Measurements from ENCODE around the gene SLC6A15. TPM values are rescaled to one million over a fixed set of nuclear protein-coding genes. Genes with fewer than 3 reads are reported as not detected.

Gene SLC6A15
- total and polyA plus RNA-seq, 2 of the 13 experiments (the other 11 are each of a cell fraction or from before 2014, with no cell fraction given) = not detected

GRCh38 chr12:84813780-84814663, 98.6 kb downstream of the SLC6A15 start:
- H4K20me1 ChIP-seq (ENCODE audit: insufficient read depth, low read length) = no peaks in the 10 kb centered on the region
- ATAC-seq = no peak
- H2AFZ ChIP-seq (ENCODE audit: low read length) = no peak overlapping the region
- H3K27me3 ChIP-seq (ENCODE audit: control insufficient read depth in 1 of 2, insufficient read depth in 2 of 2, low read length in 2 of 2) = no peaks in the 10 kb centered on the region
- H3K27ac ChIP-seq (ENCODE audit: extremely low read length, insufficient read depth, low read length) = no peak overlapping the region
- no peak for FAIRE-seq
- H3K36me3 ChIP-seq (replicated peaks in 1 of 2; ENCODE audit: control insufficient read depth in 1 of 2, insufficient read depth in 2 of 2, low read length in 2 of 2) = no peaks in the 10 kb centered on the region
- no peak for DNase-seq (ENCODE audit: low spot score)
- TF ChIP-seq PRMT3 (CRISPR knock-in tag; IDR thresholded peaks at IDR 0.05; ENCODE audit: borderline replicate concordance, low read depth) = no peak
- in situ Hi-C loops (cut with HindIII; ENCODE audit: extremely low pct_ligation_motif_present, low pct_unique_long_range_greater_than_20kb) (no loop called here), intact Hi-C loops (cut with micrococcal nuclease; ENCODE audit: unreplicated experiment) (no loop called here)
- H3K4me1 ChIP-seq (ENCODE audit: insufficient read depth, low read length) = no peaks in the 10 kb centered on the region
- no peak overlapping the region for H3K4me3 ChIP-seq (replicated peaks in 1 of 3; ENCODE audit: insufficient read depth in 1 of 3, low read depth in 2 of 3, low read length in 3 of 3)
- H3K9me3 ChIP-seq (ENCODE audit: low read length) = no peaks in the 10 kb centered on the region
- H3K79me2 ChIP-seq (ENCODE audit: insufficient read depth, low read length) = no peaks in the 10 kb centered on the region
- no peak overlapping the region for H3K4me2 ChIP-seq (ENCODE audit: low read depth, low read length)
- POLR2A ChIA-PET = no interaction called here
- 7% methylated on average over 1 of the region's 1 CpG for WGBS (ENCODE audit: low lambda C conversion rate)
- H3K9ac ChIP-seq (ENCODE audit: insufficient read depth, low read depth, low read length) = no peak overlapping the region
- CTCF ChIA-PET (ENCODE audit: low intra/inter-chr PET ratio, low total read pairs) = no interaction called here
- no TSS peak for BruUV-seq (replicated peaks)

GRCh38 chr12:84811291-84811690, 101.3 kb downstream of the SLC6A15 start:
- H3K4me2 ChIP-seq (ENCODE audit: low read depth, low read length) = no peak overlapping the region
- no peaks in the 10 kb centered on the region for H3K79me2 ChIP-seq (ENCODE audit: insufficient read depth, low read length)
- ATAC-seq (no peak), FAIRE-seq (no peak), DNase-seq (ENCODE audit: low spot score) (no peak)
- no peak overlapping the region for H3K4me3 ChIP-seq (replicated peaks in 1 of 3; ENCODE audit: insufficient read depth in 1 of 3, low read depth in 2 of 3, low read length in 3 of 3)
- intact Hi-C loops (cut with micrococcal nuclease; ENCODE audit: unreplicated experiment) (no loop called here), in situ Hi-C loops (cut with HindIII; ENCODE audit: extremely low pct_ligation_motif_present, low pct_unique_long_range_greater_than_20kb) (no loop called here)
- ChIA-PET POLR2A (no interaction called here), CTCF (ENCODE audit: low intra/inter-chr PET ratio, low total read pairs) (no interaction called here)
- no peaks in the 10 kb centered on the region for H4K20me1 ChIP-seq (ENCODE audit: insufficient read depth, low read length)
- H3K9ac ChIP-seq (ENCODE audit: insufficient read depth, low read depth, low read length) = no peak overlapping the region
- no peak overlapping the region for H3K27ac ChIP-seq (ENCODE audit: extremely low read length, insufficient read depth, low read length)
- no peaks in the 10 kb centered on the region for H3K36me3 ChIP-seq (replicated peaks in 1 of 2; ENCODE audit: control insufficient read depth in 1 of 2, insufficient read depth in 2 of 2, low read length in 2 of 2)
- no peak overlapping the region for H2AFZ ChIP-seq (ENCODE audit: low read length)
- WGBS (ENCODE audit: low lambda C conversion rate) = 32% methylated on average over 3 of the region's 3 CpGs
- H3K4me1 ChIP-seq (ENCODE audit: insufficient read depth, low read length) = no peaks in the 10 kb centered on the region
- BruUV-seq (replicated peaks) = no TSS peak
- H3K27me3 ChIP-seq (ENCODE audit: control insufficient read depth in 1 of 2, insufficient read depth in 2 of 2, low read length in 2 of 2) = no peaks in the 10 kb centered on the region
- no peaks in the 10 kb centered on the region for H3K9me3 ChIP-seq (ENCODE audit: low read length)
- TF ChIP-seq DRAP1 (CRISPR knock-in tag; IDR thresholded peaks at IDR 0.05) (no peak), HOMEZ (CRISPR knock-in tag; IDR thresholded peaks at IDR 0.05; ENCODE audit: low read depth) (no peak), ZNF513 (CRISPR knock-in tag; conservative IDR thresholded peaks at IDR 0.05) (no peak), SIX4 (CRISPR knock-in tag; IDR thresholded peaks at IDR 0.05) (no peak), MTA3 (CRISPR knock-in tag; IDR thresholded peaks at IDR 0.05) (no peak), ZNF781 (CRISPR knock-in tag; IDR thresholded peaks at IDR 0.05; ENCODE audit: borderline replicate concordance, not compliant biosample characterization) (no peak), DNMT1 (CRISPR knock-in tag; IDR thresholded peaks at IDR 0.05) (no peak), ISL2 (CRISPR knock-in tag; IDR thresholded peaks at IDR 0.05) (no peak), ZNF512 (CRISPR knock-in tag; IDR thresholded peaks at IDR 0.05) (no peak), TBL1XR1 (IDR thresholded peaks at IDR 0.05; ENCODE audit: borderline replicate concordance, low read length, partially characterized antibody) (no peak)
